HepG2 (cell line): Measurements from ENCODE around the gene VGLL1. TPM values are rescaled to one million over a fixed set of nuclear protein-coding genes. Genes with fewer than 3 reads are reported as not detected.

Experiments
- ATF3 ChIP-seq: sonication (generic); formaldehyde crosslinking; IDR thresholded peaks from 2 replicates; pipeline ENCODE4 v1.4.0; 2020; ENCODE audit warnings: missing genetic modification reagents
- EP300 ChIP-seq, 3 experiments: sonication (generic) in 1 of 3; formaldehyde crosslinking in 1 of 3; IDR thresholded peaks; 2 replicates each; pipeline versions ENCODE4 v1.5.1 to v1.6.1; 2011 to 2020; ENCODE audit warnings: low read depth in 2 of 3, low read length in 2 of 3, borderline replicate concordance in 1 of 3, improper control_type of control experiment in 1 of 3, mild to moderate bottlenecking in 1 of 3, missing genetic modification reagents in 1 of 3, moderate library complexity in 1 of 3
- GFI1 ChIP-seq: sonication (generic); formaldehyde crosslinking; IDR thresholded peaks from 2 replicates; pipeline ENCODE4 v1.5.0; 2020; ENCODE audit warnings: missing genetic modification reagents, mild to moderate bottlenecking, borderline replicate concordance
- MED13 ChIP-seq: sonication (generic); formaldehyde crosslinking; IDR thresholded peaks from 2 replicates; pipeline ENCODE4 v1.5.0; 2020; ENCODE audit warnings: missing genetic modification reagents
- SOX5 ChIP-seq: IDR thresholded peaks from 2 replicates; pipeline ENCODE4 v1.6.1; 2016; ENCODE audit warnings: borderline replicate concordance
- STAT6 ChIP-seq: sonication (generic); formaldehyde crosslinking; IDR thresholded peaks from 2 replicates; pipeline ENCODE4 v1.4.0; 2020; ENCODE audit warnings: missing genetic modification reagents, mild to moderate bottlenecking, borderline replicate concordance
- U2AF2 ChIP-seq: fragments of 200-400 bp; formaldehyde crosslinking; IDR thresholded peaks from 2 replicates; pipeline ENCODE4 v1.6.1; 2017; ENCODE audit warnings: low read depth, mild to moderate bottlenecking, low read length
- ZMYM2 ChIP-seq: sonication (generic); formaldehyde crosslinking; IDR thresholded peaks from 2 replicates; pipeline ENCODE4 v1.8.0; 2022; ENCODE audit warnings: mild to moderate bottlenecking, missing genetic modification reagents
- ZNF160 ChIP-seq: sonication (generic); formaldehyde crosslinking; IDR thresholded peaks from 2 replicates; pipeline ENCODE4 v1.8.0; 2022; ENCODE audit warnings: mild to moderate bottlenecking, inconsistent platforms, missing genetic modification reagents
- ZNF329 ChIP-seq: sonication (generic); formaldehyde crosslinking; IDR thresholded peaks from 2 replicates; pipeline ENCODE4 v1.9.0; 2021; ENCODE audit warnings: low read depth, mild to moderate bottlenecking, missing genetic modification reagents
- ZNF569 ChIP-seq: sonication (generic); formaldehyde crosslinking; IDR thresholded peaks from 2 replicates; pipeline ENCODE4 v1.5.0; 2020; ENCODE audit warnings: mild to moderate bottlenecking, missing genetic modification reagents, moderate library complexity, borderline replicate concordance
- ZNF577 ChIP-seq: sonication (generic); formaldehyde crosslinking; IDR thresholded peaks from 2 replicates; pipeline ENCODE4 v1.4.0; 2020; ENCODE audit warnings: mild to moderate bottlenecking, low read depth, missing genetic modification reagents, borderline replicate concordance
- ZNF660 ChIP-seq: sonication (generic); formaldehyde crosslinking; IDR thresholded peaks from 2 replicates; pipeline ENCODE4 v1.5.1; 2020; ENCODE audit warnings: mild to moderate bottlenecking, low read depth, missing genetic modification reagents, borderline replicate concordance
- ZSCAN9 ChIP-seq: IDR thresholded peaks from 2 replicates; pipeline ENCODE4 v1.6.1; 2016; ENCODE audit warnings: borderline replicate concordance
- polyA plus RNA-seq, 8 experiments: library from polyadenylated mRNA; depleted of rRNA in 3 of 8; stranded (reverse) in 7 of 8; unstranded in 1 of 8; fragments of >200 nt; fragmentation: Illumina TruSeq in 4 of 8; extraction: Trizol in 4 of 8; gene quantifications; 2 replicates each; pipeline versions ENCODE4 v1.2.1 to v1.2.3, GENCODE V29; 2011 to 2016; ENCODE audit warnings: low read depth in 4 of 8, missing spikeins in 1 of 8, mixed read lengths in 1 of 8; ENCODE audit not compliant: insufficient read depth in 1 of 8
- total RNA-seq, 5 experiments: library from RNA; depleted of rRNA; stranded (reverse); fragments of >200 nt; fragmentation: Illumina TruSeq; extraction: Trizol; gene quantifications; 2 replicates each; pipeline ENCODE4 v1.2.3, GENCODE V29; 2016; ENCODE audit warnings: low read depth in 1 of 5

The VGLL1 gene
- total and polyA plus RNA-seq, 2 of the 13 experiments (the other 11 are each of a cell fraction or from before 2014, with no cell fraction given) = not detected

- TF ChIP-seq ZNF660 = no peak
- TF ChIP-seq U2AF2 = no peak
- no peak for TF ChIP-seq ZSCAN9 (CRISPR knock-in tag)
- no peak for TF ChIP-seq ZMYM2
- no peak for TF ChIP-seq ZNF577 (CRISPR knock-in tag)
- TF ChIP-seq ZNF329 (CRISPR knock-in tag) = no peak
- no peak for TF ChIP-seq ZNF160 (CRISPR knock-in tag)
- TF ChIP-seq ZNF569 = no peak
- TF ChIP-seq EP300 (IDR thresholded peaks at IDR 0.05; ENCODE audit: low read depth in 2 of 2, low read length in 2 of 2) = no peak
- no peak for TF ChIP-seq EP300 (CRISPR knock-in tag; IDR thresholded peaks at IDR 0.05; ENCODE audit: borderline replicate concordance)
- TF ChIP-seq GFI1 (CRISPR knock-in tag) = no peak
- TF ChIP-seq STAT6 (CRISPR knock-in tag) = no peak
- TF ChIP-seq SOX5 (CRISPR knock-in tag) = no peak
- no peak for TF ChIP-seq ATF3 (CRISPR knock-in tag)
- no peak for TF ChIP-seq MED13
Measured at GRCh38 chrX:136597356-136597755, 65.3 kb downstream of the VGLL1 start (continued).
